DMS153 (cell line): Measurements from ENCODE around the gene HOXD1.

Source experiments
- DNase-seq: peaks from one replicate; lab custom pipeline; 2025; lab: John Stamatoyannopoulos, UW

HOXD1 gene

GRCh38 chr2:176152350-176153181 is 35.9 kb upstream of the HOXD1 start:
- no peak for DNase-seq

DNA sequence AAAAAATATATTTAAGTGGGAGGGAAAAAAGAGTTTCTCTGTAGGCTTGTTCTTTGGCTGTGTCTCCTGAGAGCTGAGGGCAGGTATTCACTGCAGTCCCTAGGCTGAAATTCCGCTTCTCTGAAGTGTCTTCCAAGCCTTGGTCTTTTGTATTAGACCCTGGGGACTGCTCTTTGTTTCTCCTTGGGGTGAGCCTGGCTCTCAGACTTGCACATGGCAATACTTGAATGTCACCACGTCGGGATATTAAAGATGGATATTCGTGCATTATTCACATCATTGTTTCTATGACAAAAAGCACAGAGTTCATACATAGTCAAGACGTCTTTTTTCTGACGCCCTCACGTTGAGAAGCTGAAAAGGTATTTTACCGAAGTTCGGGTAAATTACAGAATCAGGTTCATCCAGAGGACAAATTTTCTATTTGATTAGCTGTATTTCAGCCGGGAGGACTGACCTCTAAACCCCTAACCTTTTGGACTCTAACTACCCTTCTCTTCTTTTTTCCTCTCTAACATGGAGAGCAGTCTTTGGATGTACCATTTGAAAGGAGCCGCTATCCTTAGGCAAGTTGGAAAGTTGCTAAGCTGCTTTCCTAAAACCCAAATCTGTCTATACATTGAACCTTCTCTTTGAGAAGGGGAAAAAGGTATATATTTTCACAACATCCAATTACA is 33.8 kb upstream of the HOXD1 start:
- DNase-seq, result no peak

DNA sequence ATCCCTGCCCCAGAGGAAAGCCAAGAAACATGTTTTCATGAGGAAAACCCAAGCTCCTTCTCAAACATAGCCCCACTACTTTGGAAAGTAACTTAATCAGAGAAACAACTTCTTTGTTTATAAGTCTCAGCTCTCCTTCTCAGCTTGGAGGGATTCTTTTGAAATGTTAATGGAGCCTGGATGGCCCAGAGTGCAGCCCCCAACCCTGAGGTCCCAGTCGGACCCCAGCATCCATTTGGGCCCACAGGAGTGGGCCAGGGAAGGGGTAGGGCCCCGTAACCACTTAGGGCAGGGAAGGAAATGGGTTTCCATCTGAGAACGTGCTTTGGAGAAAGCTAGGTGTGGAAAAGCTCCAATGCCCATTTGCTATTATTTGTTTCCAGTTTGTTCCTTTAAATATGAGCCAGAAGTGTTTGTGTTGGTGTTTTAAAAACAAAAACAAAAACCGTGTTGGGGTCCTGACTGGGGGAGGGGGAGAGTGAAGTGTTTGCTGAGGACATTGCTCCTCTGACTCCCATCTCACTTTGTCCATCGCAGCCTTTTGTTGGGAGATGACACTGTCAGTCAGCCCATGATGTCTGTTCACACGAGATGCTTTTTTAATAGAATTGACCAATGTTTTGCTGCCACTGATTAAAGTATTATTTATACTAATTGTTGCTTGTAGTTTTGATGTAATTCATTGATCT is 33.0 kb upstream of the HOXD1 start:
- no peak for DNase-seq

- DNase-seq, result no peak
Measured at GRCh38 chr2:176156301-176156806, 32.1 kb upstream of the HOXD1 start.

GRCh38 chr2:176156807-176157498 is 31.5 kb upstream of the HOXD1 start, which contains the start of gene HOXD3:
Gene HOXD3, plus strand, starts transcription at chr2:176157307. Its CDS starts 11,808 bp downstream, at chr2:176169115.
- no peak for DNase-seq

DNA sequence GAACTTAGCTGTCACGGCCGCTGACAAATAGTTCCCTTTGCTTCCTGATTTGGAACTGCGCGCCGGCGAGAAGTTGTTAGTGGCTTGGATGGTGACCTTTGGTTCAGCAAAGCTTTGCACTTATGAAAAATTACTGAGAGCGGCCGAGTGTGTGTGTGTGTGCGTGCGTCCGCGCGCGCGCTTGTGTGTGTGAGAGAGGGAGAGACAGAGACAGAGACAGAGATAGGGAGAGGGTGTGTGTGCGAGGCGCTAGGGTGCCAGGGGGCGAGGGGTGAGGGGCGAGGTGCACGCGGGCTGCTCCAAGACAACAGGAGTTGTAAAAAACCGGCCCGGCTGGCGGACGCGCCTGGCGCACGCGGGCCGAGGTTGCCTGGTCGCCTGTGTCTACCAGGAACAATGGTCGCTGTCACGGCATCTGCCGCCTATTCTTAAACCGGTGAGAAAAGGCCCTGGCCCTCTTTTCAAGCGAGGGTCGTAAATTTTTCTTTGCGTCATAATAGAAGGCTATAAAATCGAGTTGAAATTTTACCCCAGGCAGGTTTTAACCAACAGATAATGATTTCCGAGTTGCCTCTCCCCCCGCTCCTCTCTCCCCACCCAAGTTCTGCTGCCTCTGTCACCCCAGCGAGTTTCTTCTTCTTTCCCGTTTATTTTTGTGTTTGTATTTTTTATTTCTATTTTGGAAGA is 30.8 kb upstream of the HOXD1 start:
- DNase-seq, result peak; percentile 91

DNA sequence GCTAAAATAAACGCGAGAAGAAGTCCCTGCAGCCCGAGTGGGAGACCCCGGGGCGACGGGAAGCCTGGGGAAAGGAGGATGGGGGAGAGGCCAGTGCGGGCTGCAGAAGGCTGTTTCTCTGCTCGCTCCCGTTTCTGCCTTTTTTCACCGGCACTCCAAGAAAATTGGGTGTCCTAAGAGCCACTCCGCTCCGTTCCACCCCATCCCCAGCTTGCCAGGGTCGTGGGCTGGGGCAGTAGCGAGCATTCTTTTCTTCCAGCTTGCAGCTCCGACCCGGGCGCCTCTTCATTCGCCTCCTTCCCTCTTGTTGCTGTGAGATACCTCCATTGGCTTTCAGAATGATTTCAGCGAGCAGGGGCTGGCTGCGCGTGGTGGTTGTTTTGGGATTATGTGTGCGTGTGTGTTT is 30.3 kb upstream of the HOXD1 start:
- no peak for DNase-seq

DNA sequence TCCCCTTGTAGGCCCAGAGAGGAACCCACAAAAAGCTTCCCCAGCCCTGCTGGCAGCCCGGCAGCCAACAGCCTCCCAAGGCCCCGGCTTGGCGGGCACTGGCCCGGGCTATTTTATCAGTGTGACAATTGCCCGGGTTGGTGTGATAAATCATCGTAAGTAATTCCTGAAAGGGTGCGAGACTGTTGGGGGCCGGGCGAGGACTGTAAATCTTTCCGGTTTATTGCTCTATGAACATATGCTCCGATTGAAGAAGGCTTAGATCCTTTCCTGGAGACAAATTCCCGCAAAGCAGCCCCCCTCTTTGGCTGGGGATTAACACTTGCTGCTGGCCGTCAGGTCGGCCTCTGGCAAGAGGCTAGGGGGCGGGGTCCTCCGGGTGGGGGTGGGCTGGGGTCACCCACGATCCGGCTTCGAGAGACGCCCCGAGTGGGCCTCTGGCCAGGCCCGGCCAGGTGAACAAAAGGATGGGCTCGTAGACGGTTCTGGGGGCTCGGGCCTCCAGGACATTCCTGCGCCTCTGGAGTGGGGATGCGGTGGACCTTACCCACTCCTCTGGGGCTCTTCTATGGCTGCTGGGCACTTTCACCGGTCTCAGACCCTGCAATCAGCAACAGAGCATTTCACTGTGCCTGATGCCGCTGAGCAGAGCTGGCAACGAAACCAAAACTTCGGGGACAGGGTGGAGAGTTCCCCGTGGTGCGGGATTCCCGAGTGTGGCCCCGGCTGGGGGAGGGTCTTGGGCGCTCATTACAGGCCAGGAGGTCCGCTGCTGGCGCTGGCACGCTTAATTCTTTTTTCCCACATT is 29.4 kb upstream of the HOXD1 start:
- no peak for DNase-seq

DNA sequence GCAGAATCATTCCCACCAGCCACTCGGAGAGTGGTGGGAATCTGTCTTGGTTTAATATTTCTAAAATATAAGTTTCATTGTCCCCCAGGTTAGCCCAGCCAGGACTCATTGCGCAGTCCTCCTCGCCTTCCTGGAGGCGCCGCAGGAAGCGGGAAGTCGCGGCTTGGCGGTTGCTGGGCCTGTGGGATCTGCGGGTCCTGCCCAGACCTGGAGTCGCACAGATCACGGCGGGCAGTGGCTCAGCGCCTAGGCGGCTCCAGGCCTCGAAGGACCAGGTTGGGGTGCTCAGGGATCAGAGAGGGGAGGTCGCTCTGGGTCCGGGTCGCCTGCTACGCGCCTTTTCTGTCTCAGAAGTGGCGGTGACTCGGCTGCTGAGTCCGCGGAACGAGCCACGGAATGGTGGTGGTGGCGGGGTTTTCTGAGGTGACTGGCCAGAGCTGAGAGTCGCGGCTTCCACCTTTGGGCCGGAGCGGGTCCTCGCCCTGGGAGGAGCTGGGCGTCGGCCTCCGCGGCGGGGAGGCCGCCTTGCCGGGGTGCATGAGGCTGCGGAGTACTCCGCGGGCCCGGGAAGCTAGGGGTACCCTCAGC is 28.7 kb upstream of the HOXD1 start:
- no peak for DNase-seq

DNA sequence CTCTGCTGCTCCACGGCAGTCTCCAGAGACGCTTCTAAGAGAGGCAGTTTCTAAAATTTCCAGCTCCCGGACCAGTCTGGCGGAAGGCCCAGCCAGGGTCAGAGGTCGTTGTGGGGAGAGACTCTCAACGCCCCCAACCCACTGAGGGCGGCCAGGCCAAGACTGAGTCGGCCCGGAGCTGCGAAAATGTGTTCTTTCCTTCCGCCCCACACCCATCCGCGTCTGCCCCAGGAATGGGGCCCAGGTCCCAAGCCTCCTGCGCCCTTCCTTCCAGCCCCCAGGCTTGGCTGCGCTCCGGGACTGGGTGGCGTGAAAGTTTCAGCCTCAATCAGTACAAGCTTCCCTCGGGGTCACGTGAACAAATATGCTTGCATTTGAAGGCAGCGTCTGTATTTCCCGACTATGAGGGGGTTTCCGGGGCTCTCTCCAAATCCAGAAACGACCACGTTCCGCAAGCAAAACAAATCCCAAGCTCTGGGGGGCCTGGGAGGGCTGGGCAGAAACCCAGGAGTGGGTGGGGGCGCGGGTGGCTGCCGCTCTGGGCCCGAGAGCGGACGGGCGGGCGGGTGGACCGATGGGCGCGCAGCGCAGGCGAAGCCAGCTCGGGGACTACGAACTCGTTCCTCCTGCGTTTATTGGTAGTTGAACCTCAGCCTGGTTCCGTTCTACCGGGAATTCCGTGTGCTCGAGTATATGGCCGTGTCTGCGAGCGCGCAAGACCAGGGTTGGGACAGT is 28.1 kb upstream of the HOXD1 start:
- no peak for DNase-seq

DNA sequence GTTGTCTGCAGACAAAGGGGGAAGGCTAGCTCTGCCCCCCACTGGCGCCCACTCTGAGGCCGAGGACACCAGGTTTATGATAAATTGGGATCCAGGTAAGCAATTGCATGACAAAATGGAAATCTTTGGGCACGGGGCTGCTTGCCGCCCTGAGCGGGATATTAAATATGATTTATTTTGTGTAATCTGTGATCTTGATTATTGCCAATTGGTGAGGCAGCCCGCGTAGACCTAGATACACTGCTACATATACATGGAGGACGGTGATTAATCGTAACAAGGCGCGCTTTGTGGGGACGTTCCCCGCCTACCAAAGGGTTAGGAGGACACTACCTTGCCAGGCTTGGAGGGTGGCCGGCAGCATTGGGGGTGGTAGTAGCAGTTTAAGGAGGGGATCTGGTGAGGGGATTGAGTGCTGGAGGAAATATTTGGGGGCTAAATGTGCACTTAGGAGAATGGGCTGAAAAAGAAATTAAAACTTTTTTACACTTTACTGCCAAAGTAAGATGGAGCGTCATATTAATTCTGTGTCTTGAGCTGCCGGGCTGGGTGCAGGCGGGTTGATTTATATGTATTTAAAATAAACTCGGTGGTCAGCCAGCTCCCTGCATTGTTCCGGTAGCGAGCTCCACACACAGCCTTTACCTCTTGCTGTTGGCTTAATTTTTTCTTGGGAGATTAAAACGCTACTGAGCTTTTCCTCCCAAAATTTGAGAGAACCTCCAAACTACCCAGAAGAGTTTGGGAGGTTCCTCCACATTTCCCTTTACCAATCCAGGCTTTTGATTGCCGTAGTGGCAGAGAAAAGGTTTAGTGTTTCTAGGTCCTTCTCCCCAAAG is 27.3 kb upstream of the HOXD1 start:
- DNase-seq, result no peak

DNA sequence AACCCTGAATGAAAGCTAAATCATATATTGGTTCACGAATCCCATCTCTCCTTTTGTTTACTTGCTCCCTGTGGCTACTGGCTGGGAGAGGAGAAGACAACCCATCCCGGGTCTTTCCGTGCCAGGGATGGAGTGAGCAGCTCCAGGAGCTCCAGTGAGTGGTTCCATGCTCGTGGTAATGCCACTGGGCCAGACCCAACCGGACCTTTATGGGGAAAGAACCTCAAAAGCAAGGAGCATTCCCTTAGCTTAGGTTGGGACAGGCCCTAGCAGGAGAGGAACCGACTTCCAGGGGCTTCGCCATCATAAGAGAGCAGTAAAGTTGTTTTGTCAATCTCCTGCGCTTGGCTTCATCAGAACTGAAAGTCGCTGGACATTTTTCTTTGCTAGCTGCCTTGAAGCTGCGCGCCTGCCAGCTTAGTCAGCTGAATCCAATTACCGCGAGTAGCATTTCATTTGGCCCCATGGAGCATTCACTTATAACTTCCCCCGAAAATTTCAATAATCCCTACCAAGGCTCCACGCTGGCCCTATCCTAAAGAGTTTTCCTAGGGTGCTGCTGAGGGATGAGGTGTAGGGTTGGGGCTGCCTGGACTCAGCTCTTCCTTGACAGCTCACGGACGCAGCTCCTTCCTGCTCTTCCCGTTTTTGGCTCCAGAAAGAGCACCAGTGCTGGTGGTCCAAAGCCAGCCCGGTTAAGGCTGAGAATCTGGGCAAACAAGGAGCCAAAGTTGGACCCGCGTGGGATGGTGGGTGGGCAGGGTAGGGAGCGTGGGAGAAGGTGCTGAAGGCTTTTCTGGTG is 26.4 kb upstream of the HOXD1 start:
- no peak for DNase-seq

- DNase-seq, result no peak
Measured at GRCh38 chr2:176162911-176163671, 25.4 kb upstream of the HOXD1 start.

- no peak for DNase-seq
Measured at GRCh38 chr2:176163672-176164056, 24.8 kb upstream of the HOXD1 start.

GRCh38 chr2:176164201-176164600 is 24.3 kb upstream of the HOXD1 start:
- DNase-seq, result no peak

- DNase-seq, result no peak
Measured at GRCh38 chr2:176164611-176165369, 23.7 kb upstream of the HOXD1 start.
